NCI-H2171 treated with DMSO at 0.1 percent for 48 hours (cell line): Measurements from ENCODE around the gene SPAG17.

Source experiments
- DNase-seq: peaks from one replicate; lab custom pipeline; 2025; lab: John Stamatoyannopoulos, UW

SPAG17 gene

GRCh38 chr1:118075116-118075515 lies 109.9 kb downstream of the SPAG17 start:
- no peak for DNase-seq

DNA sequence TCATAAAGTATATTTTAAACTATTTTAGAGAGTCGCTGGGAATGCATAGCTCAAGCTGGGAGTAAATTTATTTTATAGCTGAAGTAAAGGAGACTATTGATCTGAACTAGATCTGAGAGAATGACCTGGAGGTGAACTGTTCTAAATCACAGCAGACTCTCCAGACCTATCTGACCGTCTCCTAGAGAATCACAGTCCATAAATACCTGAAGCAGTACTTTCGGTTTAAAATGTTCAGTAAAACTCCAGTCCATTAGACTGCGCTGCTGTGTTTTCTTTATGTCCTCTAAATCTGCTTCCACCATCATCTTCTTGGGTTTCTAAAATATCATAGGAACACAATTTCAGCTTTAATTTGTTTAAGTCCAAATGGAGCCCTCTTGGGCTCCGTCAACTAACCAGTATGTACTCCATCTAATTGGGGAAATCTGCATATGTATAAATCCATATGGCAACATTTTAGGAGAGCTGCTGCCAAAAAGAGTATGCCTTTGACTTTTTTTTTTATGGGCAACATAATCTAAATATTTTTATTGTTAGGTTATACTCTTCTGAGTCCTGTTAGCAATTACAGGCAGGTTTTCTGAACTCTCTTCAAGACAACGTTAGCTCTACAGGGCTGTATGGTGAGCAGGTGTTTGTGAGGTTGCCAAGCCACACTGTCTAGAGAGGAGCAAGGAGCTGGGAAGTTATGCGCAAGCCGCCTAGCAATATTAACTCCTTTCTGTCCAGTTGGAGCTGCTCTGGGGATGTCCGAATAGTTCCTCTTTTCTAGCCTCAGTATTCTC lies 111.2 kb downstream of the SPAG17 start:
- no peak for DNase-seq

- no peak for DNase-seq
Measured at GRCh38 chr1:118049981-118050380, 135.0 kb downstream of the SPAG17 start.

DNA sequence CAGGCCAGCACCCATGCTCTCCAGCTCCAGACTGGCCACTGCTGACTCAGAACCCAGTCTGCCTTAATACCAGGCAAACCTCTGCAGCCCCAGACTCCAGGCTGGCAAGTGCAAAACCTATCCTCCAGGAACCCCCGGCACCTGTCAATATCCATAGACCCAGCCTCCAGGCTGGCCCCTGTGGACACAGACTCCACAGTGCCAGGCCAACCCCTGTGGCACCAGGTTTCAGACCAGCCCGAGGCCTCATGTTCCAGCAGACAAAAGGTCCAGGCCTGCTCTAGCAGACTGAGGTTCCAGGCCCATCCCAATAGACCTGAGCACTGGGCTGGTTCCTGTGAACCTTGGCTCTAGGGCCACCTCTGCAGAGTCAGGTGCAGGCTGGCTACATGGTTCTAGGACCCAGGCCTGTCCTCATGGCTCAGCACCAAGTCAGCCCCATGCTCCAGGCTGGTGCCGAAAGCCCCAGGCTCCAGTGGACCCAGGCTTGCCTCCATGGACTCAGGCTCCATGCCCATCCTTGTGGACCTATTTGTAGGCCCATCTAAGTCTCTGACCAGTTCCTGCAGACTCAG lies 137.3 kb downstream of the SPAG17 start:
- no peak for DNase-seq

- DNase-seq: no peak
Measured at GRCh38 chr1:118047006-118047649, 137.9 kb downstream of the SPAG17 start.

DNA sequence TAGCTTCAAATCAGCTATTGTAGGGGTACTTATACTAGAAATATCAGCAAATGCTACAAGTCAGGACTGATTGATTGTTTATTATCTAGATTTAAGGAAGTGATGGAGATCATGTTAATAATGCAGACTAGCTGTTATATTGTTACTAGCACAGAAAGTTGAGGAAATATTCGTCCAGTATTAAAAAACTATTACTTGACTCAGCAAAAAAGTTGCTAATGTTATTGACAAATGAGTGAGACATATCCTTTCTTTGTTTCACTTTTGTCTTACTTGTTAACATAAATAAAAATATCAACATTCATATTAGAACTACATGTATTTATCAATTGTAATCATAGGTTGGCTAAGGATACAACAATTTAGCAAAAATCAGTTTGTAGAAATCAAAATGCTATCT lies 141.4 kb downstream of the SPAG17 start:
- DNase-seq: no peak

DNA sequence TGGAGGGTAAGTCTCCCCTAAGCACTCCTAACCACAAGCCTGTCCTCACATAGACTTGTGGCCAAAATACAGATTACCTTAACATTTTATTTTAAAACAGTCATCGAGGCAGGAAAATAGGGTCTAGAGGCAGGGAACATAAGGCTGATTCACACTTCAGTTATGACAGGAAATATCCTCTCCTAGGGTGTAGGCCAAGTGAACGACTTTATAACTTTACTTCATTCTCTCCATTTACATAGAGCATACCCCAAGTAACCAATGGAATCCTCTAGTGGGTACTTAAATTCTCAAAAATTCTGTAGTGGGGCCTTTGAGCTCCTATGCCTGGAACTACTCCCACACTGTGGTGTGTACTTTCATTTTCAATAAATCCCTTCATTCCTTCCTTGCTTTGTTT lies 142.5 kb downstream of the SPAG17 start:
- no peak for DNase-seq

GRCh38 chr1:118039170-118039569 lies 145.9 kb downstream of the SPAG17 start:
- no peak for DNase-seq

DNA sequence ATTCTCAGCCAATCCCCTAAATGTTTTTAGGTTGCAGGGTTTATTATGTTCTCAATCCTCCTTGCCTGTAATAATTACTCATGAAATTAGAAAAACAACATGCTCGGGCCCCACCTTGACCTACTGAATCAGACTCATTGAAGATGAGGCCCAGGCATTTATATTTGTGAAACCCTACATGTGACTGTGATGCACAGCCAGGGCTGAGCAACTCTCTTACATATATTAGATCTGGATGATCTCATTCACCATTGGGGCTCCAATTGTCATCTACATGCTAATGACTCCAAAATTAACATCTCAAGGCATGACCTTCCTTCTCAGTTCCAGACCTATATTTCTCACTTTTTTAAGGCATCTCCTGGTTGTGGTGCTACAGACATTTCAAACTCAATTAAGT lies 152.1 kb downstream of the SPAG17 start:
- DNase-seq: no peak

GRCh38 chr1:118028267-118028666 lies 156.8 kb downstream of the SPAG17 start:
- DNase-seq: no peak

DNA sequence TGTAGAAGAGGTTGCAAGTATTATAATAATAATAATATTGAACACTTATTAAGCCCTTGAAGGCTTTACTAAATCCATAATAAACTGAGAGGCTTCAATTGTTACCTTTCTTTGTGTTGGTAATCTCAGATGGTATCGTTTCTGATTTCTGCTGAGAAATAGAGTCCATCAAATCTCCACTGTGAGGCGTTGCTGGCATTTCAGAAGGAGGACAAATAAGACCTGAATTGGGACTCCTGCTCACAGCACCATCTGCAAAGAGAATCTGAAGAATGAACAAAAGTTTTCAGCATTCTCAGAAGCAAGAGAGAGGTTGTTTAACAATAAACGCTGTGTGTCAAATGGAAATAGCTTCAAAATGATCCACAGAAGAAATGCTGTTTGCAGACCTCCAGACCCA lies 161.8 kb downstream of the SPAG17 start:
- no peak for DNase-seq

DNA sequence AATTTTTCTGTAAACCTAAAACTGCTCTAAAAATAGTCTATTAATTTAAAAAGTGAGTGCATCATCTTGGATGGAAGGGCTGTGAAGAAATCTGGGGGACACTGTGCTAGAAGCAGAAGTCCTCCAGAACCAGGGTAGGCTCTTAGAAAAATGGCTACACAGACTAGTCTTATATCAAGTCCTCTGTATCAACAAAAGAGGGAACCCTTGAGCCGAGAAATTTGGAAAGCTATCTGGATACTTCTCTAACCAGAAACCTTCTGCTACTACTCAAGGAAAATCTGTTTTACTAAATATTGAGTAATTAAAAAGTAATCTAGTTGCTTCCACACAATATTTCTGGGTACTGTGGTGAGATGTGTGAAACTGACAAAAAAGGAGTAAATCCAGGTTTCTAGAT lies 163.4 kb downstream of the SPAG17 start:
- DNase-seq: no peak

- no peak for DNase-seq
Measured at GRCh38 chr1:118018060-118018459, 167.0 kb downstream of the SPAG17 start.

GRCh38 chr1:118013938-118014337 lies 171.1 kb downstream of the SPAG17 start:
- DNase-seq: no peak

DNA sequence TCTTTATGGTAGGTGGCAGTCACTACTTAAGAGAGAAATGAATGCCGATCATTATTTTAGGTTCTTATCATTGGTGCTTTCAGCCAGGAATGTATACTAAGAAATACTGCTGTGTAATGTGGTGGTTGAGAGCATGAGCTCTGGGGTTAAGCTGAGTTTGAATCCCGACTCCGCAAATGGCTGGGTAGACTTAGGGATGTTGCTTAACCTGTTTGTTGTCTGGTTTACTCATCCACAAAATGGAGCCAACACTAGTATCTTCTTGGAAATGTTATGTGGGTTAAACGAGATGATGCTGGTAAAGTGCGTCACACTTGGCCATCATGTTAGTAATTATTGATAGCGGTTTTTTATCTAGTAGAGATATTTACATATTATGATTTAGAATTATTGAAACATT lies 171.7 kb downstream of the SPAG17 start:
- DNase-seq: no peak

DNA sequence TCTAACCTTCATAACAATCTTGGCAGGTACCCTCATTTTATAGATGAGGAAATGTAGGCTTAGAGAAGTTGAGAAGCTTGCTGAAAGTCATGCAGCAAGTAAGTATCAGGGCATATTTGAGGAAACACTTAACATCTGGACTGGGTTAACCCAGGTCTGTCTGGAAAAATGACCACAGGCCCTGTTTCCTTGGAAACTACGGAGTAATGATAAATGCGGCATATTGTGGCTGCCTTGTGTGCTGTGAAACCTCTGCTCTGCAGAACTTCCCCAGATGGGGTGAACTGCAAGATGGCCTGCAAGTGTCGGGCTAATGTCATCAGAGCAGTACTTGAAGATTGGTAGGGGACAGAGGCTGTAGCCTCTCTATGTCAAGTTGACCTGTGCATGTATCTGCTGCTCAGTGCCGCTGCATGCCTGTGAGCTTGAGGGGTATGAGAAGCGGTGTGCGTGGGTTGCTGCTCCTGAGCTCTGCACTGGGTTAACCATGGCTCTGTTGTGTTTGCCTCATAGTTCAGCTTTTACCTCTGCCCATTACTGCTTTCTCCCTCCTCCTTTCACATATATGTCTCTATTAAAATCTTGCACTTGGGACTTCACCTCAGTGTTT lies 172.4 kb downstream of the SPAG17 start:
- no peak for DNase-seq

DNA sequence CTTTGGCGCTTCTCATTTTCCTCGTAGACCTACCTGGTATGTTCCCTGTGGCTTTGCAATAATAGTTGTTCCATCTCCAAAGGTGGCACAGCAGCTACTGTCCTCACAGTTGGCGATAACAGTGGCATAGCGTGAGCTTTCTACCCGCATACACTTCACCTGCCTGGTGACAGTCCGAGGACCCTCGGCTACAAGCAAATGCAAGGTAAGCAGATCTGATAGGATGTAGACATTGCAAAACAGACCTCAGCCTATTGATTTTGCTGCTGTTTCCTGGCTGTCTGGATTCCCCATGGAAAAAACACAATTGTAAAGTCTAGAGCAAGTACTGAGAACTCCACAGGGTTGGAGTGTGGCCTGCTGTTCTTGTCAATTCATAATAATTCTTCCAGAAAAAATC lies 177.0 kb downstream of the SPAG17 start:
- no peak for DNase-seq

- DNase-seq: no peak
Measured at GRCh38 chr1:118007391-118007790, 177.6 kb downstream of the SPAG17 start.

DNA sequence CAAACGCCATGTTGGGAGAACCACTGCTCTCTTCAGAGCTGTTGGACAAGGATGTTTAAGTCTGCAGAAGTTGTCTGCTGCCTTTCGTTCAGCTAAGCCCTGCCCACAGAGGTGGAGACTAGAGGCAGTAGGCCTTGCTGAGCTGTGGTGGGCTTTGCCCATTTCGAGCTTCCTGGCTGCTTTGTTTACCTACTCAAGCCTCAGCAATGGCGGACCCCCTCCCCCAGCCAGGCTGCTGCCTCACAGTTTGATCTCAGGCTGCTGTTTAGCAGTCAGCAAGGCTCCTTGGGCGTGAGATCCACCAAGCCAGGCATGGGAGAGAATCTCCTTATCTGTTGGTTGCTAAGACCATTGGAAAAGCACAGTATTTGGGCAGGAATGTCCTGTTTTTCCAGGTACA lies 180.7 kb downstream of the SPAG17 start:
- no peak for DNase-seq

- DNase-seq: no peak
Measured at GRCh38 chr1:117985973-117986372, 199.1 kb downstream of the SPAG17 start.

DNA sequence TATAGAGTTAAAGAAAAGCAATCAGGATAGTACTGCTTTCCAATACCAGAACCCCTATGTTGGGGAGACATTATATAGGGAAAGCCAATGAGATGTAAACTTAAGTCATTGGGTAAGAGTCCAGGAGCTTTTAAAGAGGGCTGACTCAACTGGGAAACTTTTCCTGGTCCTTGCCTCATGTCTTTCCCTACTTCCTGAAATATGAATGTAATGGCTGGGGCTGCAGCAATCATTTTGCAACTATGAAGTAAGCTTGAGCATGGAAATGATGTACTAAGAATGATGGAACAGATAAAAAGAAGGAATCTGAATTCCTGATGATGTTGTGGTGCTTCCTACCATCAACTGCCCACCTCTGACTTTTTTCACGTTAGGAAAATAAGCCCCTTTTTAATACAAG lies 199.8 kb downstream of the SPAG17 start:
- no peak for DNase-seq

- no peak for DNase-seq
Measured at GRCh38 chr1:117981455-117982192, 203.4 kb downstream of the SPAG17 start.
